OCI-LY3 (cell line): ENCODE data around the gene FMN1.

Source experiments
- H2AFZ ChIP-seq: fragments of 200-600, 300-600 bp; shearing (Covaris generic); 2 replicates; pipeline ENCODE4 v1.6.0; 2014; ENCODE audit warnings: antibody characterized with exemption, low read depth, low read length
- H3K27ac ChIP-seq: fragments of 200-600, 300-600 bp; sonication (generic); 2 replicates; pipeline ENCODE4 v1.5.1; 2014; ENCODE audit warnings: mild to moderate bottlenecking, low read length, moderate library complexity, mixed read lengths
- H3K27me3 ChIP-seq: fragments of 200-600, 300-600 bp; sonication (generic); 2 replicates; pipeline ENCODE4 v1.6.1; 2014; ENCODE audit warnings: low read depth, low read length, mixed read lengths
- H3K36me3 ChIP-seq: fragments of 200-600, 300-600 bp; sonication (generic); replicated peaks from 2 replicates; pipeline ENCODE3; 2014; ENCODE audit warnings: low read depth, low read length, mixed read lengths
- H3K4me1 ChIP-seq: fragments of 300-600, 200-600 bp; sonication (generic); 2 replicates; pipeline ENCODE4 v1.6.1; 2014; ENCODE audit warnings: low read length, mixed read lengths
- H3K4me2 ChIP-seq: fragments of 200-600, 300-600 bp; sonication (generic); 2 replicates; pipeline ENCODE4 v1.6.1; 2014; ENCODE audit warnings: low read length, mixed read lengths
- H3K4me3 ChIP-seq: fragments of 300-600, 200-600 bp; sonication (generic); 2 replicates; pipeline ENCODE4 v1.5.1; 2014; ENCODE audit warnings: antibody characterized with exemption, mild to moderate bottlenecking, low read length, moderate library complexity
- H3K79me2 ChIP-seq: fragments of 300-600, 200-600 bp; shearing (Covaris generic); 2 replicates; pipeline ENCODE4 v1.6.1; 2014; ENCODE audit warnings: mild to moderate bottlenecking, low read length, mixed read lengths
- H3K9ac ChIP-seq: fragments of 300-600, 200-600 bp; shearing (Covaris generic); 2 replicates; pipeline ENCODE4 v1.6.0; 2014; ENCODE audit warnings: mild to moderate bottlenecking, low read length, moderate library complexity
- H3K9me3 ChIP-seq: fragments of 200-600, 300-600 bp; shearing (Covaris generic); 2 replicates; pipeline ENCODE4 v1.6.1; 2014; ENCODE audit warnings: low read length, mixed read lengths; ENCODE audit not compliant: insufficient read depth
- H4K20me1 ChIP-seq: fragments of 200-600, 300-600 bp; sonication (generic); 2 replicates; pipeline ENCODE4 v1.6.1; 2016; ENCODE audit warnings: low read length, mixed read lengths; ENCODE audit not compliant: insufficient read depth
- EZH2phosphoT487 ChIP-seq: fragments of 200-600 bp; shearing (Covaris generic); IDR thresholded peaks from 2 replicates; pipeline ENCODE4 v1.6.1; 2018; ENCODE audit warnings: antibody characterized with exemption, mixed run types, low read depth
- TF ChIP-seq, protein P1 (sequence below): fragments of 200-600, 300-600 bp; sonication (generic); IDR thresholded peaks from 2 replicates; pipeline ENCODE4 v1.5.1; 2014; ENCODE audit warnings: antibody characterized with exemption, low read length, low read depth

FMN1 gene

DNA sequence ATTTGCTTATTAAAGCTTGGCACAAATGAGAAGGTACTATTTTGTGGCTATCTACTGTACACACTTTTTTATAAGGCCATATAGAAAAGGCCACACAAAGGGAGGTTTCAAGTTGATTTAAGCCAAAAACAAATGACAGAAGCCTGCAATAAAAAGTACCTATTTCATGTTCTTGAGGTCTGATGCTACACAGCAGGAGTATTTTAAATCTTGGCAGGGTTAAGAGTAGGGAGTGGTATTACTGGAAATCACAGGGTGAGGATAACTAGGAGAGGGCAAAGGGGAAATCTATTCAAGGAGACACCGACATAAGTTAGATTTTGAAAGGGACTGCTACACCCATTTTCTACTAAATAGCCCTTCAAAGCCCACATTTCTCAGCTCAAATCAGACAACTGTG lies 330.5 kb downstream of the FMN1 start:
- Histone ChIP-seq H3K4me1 (peaks cover 19% of the 10 kb centered on the region), H4K20me1 (no peaks in the 10 kb centered on the region), H3K36me3 (no peaks in the 10 kb centered on the region), H2AFZ (no peak overlapping the region), H3K9ac (no peak overlapping the region), H3K79me2 (no peaks in the 10 kb centered on the region), H3K4me2 (no peak overlapping the region), H3K9me3 (no peaks in the 10 kb centered on the region), H3K27ac (no peak overlapping the region), H3K27me3 (peaks cover 15% of the 10 kb centered on the region), H3K4me3 (no peak overlapping the region)
- no peak for TF ChIP-seq EZH2phosphoT487
- TF ChIP-seq, protein P1, sequence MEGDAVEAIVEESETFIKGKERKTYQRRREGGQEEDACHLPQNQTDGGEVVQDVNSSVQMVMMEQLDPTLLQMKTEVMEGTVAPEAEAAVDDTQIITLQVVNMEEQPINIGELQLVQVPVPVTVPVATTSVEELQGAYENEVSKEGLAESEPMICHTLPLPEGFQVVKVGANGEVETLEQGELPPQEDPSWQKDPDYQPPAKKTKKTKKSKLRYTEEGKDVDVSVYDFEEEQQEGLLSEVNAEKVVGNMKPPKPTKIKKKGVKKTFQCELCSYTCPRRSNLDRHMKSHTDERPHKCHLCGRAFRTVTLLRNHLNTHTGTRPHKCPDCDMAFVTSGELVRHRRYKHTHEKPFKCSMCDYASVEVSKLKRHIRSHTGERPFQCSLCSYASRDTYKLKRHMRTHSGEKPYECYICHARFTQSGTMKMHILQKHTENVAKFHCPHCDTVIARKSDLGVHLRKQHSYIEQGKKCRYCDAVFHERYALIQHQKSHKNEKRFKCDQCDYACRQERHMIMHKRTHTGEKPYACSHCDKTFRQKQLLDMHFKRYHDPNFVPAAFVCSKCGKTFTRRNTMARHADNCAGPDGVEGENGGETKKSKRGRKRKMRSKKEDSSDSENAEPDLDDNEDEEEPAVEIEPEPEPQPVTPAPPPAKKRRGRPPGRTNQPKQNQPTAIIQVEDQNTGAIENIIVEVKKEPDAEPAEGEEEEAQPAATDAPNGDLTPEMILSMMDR = no peak

DNA sequence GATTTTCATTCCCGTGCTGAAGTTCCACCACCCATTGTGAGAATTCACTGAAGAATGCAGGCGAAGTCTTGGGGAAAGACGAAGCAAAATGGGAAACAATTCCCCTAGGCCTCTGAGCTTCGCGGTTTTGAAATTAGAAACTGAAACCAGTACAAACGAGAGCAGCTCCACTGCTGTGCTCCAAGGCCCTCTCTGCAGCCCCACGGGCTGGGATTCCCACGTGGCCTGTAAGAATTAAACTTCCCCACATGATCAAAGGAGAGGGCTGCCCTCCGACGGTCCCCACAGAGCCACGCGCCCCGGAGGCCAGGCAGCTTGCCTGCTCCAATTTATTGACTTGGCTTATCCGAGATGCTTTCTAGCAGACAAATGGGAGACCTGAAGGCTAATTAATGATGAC lies 332.8 kb downstream of the FMN1 start:
- no peak overlapping the region for H3K27ac ChIP-seq

DNA sequence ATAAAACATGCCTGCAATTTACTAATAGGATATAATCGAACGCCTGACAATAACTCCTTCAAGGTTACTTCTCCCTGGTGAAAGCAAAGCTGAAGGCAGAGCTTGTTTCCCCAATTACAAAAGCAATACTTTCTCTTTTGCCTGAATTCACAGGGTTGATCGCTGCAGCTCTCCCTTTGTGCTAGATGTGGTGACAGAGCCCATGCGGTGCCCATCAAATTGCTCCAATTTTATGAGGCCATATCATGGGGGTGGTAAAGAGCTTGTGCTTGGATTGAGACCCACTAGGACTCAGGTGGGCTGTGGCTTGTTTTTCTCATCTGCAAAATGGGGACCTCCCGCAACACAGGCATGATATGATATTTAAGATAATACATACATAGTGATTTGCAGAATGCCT lies 333.3 kb downstream of the FMN1 start:
- TF ChIP-seq EZH2phosphoT487 = no peak
- TF ChIP-seq, protein P1 = no peak
- H3K9ac ChIP-seq = no peak overlapping the region
- H3K36me3 ChIP-seq = no peaks in the 10 kb centered on the region
- H3K4me1 ChIP-seq = peaks cover 13% of the 10 kb centered on the region
- no peak overlapping the region for H3K4me3 ChIP-seq
- H3K9me3 ChIP-seq = no peaks in the 10 kb centered on the region
- no peak overlapping the region for H3K27ac ChIP-seq
- H3K79me2 ChIP-seq = no peaks in the 10 kb centered on the region
- H3K27me3 ChIP-seq = peaks cover 29% of the 10 kb centered on the region
- H2AFZ ChIP-seq = no peak overlapping the region
- no peaks in the 10 kb centered on the region for H4K20me1 ChIP-seq
- H3K4me2 ChIP-seq = peak overlapping the region; percentile 60; the same call in 1 of the 2 replicates

More for the DNA sequence above, 332.8 kb downstream of the FMN1 start:
- H3K4me3 ChIP-seq = peak overlapping the region; percentile 42
- no peaks in the 10 kb centered on the region for H3K79me2 ChIP-seq
- no peak overlapping the region for H3K9ac ChIP-seq
- TF ChIP-seq EZH2phosphoT487 = no peak
- TF ChIP-seq, protein P1 = no peak
- no peaks in the 10 kb centered on the region for H4K20me1 ChIP-seq
- H3K36me3 ChIP-seq = no peaks in the 10 kb centered on the region
- H2AFZ ChIP-seq = peak overlapping the region; percentile 5; the same call in 1 of the 2 replicates
- H3K9me3 ChIP-seq = no peaks in the 10 kb centered on the region
- H3K4me1 ChIP-seq = peaks cover 18% of the 10 kb centered on the region
- H3K27me3 ChIP-seq = peaks cover 23% of the 10 kb centered on the region
- H3K4me2 ChIP-seq = peak overlapping the region; percentile 60

DNA sequence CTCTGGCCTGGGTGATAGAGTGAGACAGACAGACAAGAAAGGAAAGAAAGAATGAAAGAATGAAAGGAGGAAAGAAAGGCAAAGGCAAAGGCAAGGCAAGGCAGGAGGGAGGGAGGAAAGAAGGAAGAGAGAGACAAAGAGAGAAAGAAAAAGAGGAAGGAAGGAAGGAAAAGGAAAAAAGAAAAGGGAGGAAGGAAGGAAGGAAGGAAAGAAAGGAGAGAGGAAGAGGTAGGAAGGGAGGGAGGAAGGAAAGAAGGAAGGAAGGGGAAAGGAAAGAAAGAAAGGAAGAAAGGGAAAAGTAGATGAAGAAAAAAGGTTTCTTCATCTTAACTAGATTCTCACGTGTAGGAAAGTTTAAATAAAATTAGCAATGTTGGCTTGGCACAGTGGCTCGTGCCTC lies 334.5 kb downstream of the FMN1 start:
- Histone ChIP-seq H3K4me2 (no peak overlapping the region), H3K27me3 (peaks cover 30% of the 10 kb centered on the region), H3K4me1 (peaks cover 12% of the 10 kb centered on the region), H3K79me2 (no peaks in the 10 kb centered on the region), H3K36me3 (no peaks in the 10 kb centered on the region), H3K9me3 (no peaks in the 10 kb centered on the region), H3K9ac (no peak overlapping the region), H4K20me1 (no peaks in the 10 kb centered on the region), H3K4me3 (no peak overlapping the region), H3K27ac (no peak overlapping the region), H2AFZ (no peak overlapping the region)
- TF ChIP-seq, protein P1 = no peak
- no peak for TF ChIP-seq EZH2phosphoT487
